HG03064 (cell line): ENCODE results near the gene SPARC.
"Not testable (repeated sequence)": the region's sequence is repeated elsewhere in the genome, so short reads cannot be mapped to it uniquely, and the experiment has no call there.

ENCODE experiments used
- ATAC-seq: cut with Tn5 transposase; IDR thresholded peaks from one replicate; pipeline ENCODE4 v1.9.1; 2021; ENCODE audit warnings: low read depth; ENCODE audit not compliant: unreplicated experiment

SPARC gene

DNA sequence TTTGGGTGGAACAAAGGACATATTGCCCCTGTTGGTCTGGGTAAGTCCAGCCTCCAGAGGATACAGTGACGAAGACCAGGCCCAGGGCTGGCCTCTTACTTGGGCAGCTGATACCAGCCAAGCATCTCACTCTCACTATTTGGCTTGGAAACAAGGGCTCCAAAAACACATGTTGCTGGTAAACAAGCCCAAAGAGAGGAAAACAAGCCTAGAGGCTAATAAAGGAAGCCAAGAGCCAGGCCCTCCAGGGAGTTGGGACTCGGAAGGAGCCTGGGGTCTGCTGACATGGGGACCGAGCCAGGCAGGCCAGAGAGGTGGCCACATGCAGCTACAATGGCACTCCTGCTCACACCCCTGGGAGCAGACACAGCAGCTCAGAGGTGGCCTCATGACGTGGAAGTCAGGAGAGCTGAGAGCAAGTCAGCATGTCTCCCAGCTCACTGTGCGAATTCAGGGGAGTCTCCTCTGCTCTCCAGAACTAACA lies 5.7 kb downstream of the SPARC start:
- no peak for ATAC-seq

DNA sequence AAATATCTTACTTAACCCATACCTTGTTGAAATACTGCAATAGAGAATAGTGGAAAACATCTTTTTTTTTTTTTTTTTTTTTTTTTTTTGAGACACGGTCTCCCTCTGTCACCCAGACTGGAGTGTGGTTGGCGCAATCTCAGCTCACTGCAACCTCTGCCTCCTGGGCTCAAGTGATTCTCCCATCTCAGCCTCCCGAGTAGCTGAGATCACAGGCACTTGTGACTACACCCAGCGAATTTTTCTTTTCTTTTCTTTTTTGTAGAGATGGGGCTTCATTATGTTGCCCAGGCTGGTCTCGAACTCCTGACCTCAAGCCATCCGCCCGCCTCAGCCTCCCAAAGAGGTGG lies 6.6 kb downstream of the SPARC start:
- not testable (repeated sequence) for ATAC-seq

DNA sequence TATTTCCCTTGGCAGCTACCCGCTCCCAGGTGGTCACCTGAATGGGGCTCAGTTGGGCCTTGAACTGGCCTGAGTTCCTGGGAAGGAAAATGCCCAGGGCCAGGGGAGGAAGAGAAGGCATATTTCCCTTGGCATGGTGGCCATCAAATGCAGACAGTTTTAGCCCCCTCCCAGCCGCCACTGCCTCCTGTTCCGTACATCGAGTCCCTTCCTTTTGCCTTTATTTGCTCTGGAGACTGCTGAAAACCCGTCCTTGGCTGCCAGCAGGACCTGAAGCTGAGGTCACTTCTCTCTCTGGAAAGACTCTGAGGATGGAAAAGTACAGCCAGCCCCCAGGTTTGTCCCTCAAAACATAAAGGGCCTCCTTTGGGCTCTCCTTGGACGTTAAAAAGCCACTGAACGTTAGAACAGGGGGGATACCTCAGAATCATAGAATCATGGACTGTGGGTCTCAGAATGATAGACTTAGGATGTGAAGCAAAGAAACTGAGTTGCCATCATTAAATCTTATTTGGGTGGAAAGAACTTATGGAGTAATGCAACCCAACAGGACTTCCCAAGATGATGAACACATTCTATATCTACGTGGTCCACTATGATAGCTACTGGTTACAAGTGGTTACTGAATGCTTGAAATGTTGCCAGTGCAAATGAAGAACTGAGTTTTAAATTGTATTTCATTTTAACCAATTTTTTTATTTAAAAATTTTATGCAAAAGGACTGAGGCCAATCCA lies 7.1 kb downstream of the SPARC start:
- ATAC-seq, result no peak

DNA sequence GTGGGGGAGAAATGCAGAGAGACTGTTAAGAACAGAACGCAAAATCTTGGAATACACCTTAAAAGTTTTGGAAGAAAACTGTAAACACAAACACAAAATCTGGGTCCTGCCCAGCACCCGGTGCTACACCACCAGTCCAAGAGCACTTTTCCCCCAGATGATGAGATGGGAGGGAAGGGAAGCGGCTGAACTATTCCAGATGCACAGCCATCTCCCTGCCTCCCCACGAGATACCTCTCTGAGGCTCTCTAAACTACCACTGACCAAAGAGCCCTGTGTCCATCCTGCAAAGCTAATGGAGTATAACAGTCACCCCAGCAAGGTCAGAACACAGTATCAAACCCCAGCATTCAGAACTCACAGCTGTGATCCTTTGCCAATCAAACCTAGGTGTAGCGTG lies 8.0 kb downstream of the SPARC start:
- ATAC-seq, result no peak

DNA sequence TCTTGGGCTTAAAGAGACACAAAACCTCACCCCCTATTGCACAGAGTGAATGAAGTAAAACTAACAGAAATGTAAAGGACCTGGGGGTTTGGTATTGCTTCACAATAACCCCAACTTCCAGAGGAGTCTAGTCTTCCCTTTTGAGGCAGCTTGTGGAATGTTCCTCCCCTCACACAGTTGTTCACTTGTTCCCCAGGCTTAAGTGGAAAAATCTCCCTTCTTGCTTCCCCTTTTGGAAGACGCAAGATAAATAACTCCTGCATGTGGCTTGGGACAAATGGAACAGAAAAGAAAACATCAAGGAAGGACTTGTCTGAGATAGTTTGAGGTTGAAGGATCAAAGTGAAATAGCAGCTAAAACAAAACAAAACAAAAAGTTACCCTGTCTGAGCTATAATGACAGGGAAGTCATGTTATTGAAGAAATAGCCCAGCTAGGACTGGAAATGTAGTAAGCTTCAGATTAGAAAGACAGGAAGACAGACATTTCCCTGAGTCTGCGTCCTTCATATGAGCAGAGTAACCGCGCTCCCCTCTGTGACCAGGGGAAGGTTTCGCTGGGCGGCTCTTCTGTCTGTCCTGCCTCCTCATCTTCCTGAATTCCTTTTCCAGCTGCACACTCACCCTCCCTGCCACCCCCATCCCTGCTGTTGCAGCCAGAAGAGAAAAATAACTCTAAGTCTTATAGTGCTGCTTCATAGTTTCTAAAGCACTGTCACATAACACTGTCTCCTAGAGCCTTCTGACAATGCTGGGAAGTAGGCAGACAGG lies 8.8 kb downstream of the SPARC start:
- no peak for ATAC-seq

DNA sequence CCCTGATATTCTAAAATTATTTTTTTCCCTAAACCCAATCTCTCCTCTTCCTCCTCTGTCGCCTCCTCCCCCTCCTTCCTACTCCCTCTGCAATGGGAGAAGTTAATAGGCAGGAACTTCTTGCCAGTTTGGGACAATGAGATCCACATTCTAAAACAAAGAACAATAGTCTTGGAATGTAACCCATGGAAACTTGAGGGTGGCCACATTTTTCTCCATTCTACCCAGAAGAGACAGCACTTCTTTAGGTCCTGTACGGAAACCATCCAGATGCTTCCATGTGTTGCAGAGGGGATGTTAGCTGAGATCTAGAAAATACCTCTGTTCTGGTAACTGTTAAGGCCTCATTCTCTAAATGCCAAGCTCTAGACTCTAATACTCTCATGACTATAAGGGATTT lies 10.0 kb downstream of the SPARC start:
- ATAC-seq, result no peak

DNA sequence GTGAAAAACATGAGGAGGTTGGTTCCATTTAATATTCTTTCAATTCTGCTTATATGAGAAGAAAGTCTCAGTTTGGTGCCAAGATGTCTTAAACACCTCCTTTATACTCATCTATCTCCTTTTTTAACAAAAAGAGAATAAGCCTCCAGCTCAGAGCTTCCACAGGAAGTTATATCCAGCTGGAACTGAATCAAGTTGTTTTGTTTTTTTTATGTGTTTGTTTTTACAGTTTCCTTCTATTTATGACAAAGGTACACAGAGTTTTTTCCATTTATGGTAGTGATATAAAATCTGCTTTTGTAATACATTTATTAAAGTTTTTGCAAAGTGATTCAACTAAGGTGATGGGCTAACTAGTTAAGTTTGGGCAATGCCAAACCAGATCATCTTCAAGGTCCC lies 10.4 kb downstream of the SPARC start:
- ATAC-seq, result no peak

DNA sequence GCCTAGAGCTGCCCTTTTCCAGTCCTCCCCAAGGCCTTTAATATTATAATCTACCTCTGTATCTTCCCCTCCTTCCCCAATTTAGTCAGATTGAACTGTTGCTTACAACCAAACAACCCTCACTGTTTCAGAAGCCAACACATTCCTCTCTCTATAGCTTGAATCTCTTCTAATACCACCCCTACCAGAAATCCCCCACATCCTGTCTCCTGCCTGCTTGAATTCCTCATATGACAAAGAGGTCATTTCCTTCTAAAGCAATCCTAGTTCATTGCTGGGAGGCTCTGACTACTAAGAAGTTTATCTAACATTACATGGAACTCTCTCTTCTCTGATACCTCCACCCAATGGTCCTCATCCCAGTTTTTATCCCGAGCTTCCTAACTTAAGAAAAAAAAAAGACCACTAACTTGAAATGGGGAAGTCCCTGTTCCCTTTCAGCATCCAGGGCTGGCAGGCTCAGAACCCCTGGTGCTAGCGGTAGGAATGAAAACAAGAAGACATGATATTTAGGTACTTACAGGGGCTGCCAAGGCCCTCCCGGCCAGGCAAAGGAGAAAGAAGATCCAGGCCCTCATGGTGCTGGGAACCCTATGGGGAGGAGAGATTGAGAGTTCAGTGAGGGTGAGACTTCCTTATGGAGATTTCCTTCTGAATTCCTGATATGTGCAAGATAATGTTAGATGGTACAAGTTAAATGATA lies 11.0 kb downstream of the SPARC start:
- ATAC-seq, result no peak

DNA sequence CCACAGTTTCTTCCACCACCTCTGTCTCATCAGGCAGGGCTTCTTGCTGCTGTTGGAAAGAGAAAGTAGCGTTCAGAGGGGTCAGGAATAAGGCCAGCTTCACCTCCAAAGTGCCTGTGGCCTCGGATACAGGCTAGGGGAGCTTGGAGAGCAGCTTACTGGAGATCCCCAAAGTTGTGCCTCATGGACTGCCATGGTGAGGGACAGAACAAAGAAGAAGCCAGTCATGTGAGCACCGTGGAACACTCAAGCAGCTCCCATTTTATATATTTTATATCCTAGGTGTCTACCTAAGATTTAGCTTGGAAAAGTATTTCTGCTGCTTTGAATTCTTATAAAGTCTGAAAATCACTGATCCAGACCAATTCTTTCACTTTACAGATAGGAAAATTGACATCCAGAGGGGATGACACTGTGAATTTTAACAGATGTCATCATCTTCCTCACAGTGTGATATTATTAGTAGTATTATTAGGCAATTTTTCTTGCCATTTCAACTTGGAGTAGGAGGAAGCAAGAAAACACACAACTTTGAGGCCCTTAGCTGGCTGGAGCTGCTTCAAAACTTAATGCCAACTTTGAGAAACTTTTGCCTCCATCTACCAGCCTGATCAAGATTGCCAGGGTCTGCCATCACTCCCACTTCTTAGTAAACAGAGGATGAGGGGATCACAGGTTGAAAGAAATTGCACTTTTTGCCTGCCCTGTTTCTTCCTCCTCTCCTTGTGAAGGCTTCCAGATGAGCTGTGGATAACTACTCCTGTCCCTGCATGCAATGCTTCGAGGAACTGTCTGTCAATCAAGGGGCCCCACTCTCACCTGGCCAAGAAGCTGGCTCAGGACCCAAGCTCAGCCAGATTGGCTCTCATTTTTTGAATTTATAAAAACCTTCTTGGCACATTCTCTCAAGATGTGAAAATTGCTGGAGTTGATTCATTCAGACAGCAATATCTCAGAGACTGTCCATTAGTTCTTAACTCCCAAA lies 11.8 kb downstream of the SPARC start:
- ATAC-seq, result no peak

DNA sequence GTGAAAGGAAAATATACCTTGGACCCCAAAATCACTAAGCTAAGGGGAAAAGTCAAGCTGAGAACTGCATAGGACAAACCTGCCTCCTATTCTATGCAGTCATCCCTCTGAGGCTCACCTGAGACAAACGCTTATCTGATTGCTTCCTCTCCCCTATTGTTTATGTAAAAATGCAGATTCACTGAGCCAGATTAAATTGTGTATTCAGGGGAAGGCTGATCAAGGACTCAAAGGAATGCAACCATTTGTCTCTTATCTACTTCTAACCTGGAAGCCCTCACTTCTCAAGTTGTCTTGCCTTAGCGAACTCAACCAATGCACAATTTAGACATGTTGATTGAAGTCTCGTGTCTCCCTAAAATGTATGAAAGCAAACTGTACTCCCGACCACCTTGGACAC lies 13.3 kb downstream of the SPARC start:
- no peak for ATAC-seq

DNA sequence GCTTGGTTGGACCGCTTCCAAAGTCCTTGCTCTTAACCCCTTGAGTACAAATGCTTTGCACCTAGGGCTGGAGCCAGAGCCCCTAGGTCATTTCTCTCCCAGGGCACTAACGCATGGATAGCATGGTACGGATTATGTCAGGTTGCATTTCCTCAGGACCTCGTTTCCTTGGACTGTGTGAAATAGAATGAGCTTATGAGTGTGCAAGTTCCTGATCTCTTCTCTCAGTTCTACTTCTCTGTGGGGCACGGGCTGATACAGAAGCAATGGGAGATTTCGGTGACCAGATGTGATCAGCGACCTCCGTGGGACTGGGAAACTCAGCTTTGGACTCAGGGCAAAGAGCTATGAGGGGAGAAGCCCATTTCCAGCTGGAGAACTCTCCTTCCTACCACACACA lies 14.2 kb downstream of the SPARC start:
- ATAC-seq, result no peak

DNA sequence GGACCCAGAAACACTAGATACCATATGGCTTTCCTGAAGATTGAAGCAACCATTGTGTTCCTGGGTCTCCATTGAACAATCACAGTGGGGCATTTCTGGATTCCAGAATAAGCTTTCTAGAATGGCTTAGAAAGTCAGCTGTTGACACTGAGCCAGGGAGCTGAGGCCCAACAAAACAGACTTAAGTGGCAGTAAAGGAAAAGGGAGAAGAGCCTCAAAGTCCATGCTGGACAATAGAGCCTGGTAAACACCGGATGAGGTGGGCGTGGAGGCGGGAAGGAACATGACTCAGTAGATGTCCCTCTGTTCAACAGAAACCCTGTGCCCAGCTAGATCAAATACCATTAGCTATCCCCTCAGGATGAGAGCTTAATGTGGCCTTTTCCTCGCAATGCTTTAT lies 14.8 kb downstream of the SPARC start:
- ATAC-seq, result no peak

DNA sequence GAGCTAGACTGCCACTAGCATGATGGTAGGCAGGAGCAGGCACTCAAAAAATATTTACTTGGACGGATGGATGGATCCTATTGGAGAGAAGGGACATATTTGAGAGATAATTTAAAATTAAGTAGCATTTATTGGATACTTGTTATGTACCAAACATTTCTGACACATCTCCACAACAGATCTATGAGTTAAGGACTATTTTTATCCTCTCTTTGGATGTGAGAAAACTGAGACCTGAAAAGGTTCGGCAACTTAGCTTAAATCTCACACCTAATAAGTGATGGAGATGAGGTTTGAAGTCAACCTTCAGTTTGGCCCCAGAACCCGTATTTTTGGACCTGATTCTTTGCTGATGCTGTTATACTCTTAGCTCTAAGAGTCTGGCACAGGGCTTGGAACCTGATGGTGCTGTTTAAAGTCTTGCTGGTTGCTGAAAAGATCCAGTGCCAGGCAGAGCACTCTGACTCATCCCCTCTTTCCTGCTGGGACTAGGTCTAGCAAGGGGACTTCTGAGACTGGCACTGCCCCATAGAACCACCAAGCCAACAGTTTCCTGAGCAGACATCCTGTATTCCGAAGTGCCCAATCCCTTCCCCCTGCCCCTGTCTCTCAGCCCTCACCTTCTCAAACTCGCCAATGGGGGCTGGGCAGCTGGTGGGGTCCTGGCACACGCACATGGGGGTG lies 15.6 kb downstream of the SPARC start:
- ATAC-seq, result no peak

DNA sequence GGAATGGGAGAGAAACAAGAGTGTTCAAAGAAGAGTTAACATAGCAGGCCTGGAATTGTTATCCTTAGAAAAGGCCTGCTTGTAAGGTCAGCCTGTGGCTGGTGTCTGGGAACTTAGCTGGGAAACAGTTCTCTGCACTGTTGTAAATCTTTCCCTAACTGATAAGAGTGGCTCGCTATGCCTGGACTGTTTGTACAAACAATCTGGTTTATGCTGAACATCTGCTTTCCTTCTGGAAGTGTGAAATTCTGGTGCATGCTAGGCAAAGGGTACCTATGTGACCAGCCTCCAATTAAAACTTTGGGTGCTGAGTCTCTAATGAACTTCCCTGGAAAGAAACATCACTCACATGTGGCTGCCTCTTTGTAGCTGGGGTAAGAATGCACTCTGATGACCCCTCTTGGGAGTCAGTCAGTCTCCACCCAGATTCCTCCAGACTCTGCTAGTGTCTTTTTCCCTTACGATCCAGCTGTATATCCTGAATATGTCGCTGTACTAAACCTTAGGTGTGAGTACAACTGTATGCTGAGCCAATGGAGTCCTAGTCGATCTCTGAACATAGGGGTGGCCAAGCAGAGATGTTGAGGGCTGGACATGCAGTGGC lies 16.5 kb downstream of the SPARC start:
- ATAC-seq, result no peak

DNA sequence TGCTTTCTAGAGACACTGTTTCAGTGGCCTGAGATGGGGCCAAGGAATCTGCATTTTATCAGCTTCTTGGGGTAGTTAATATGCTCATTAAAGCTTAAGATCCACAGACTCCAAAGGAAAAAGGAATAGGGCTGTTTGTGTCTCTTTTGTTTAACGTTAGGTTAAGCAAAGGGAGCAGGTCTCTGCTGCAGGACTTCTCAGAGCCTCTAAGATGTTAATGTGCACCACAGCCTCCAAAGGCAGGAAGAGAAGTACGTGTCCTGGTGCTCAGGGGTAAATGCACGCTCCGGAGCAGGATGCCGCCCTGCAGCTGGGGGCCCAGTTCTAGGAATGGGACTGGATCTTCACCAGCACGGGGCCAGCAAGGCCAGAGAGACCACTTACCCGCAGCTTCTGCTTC lies 19.6 kb downstream of the SPARC start:
- no peak for ATAC-seq

DNA sequence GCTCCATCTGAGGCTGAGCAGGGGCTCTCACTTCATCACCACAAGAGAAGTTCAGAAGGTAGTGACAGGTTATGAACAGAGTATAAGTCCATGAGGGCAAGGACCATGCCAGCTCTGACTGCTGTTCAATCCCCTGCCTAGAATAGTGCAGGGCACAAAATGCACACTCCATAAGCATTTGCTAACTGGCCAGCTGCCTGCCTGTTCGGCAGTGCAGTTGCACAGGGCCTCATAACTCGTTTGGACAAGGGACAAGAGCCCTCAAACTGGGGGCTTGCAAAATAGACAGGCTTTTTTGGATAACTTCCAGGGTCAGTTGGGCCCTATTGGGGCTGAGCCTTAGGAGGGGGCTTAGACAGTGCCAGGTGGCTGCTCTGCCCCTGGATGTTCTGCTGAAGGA lies 21.1 kb downstream of the SPARC start:
- no peak for ATAC-seq

DNA sequence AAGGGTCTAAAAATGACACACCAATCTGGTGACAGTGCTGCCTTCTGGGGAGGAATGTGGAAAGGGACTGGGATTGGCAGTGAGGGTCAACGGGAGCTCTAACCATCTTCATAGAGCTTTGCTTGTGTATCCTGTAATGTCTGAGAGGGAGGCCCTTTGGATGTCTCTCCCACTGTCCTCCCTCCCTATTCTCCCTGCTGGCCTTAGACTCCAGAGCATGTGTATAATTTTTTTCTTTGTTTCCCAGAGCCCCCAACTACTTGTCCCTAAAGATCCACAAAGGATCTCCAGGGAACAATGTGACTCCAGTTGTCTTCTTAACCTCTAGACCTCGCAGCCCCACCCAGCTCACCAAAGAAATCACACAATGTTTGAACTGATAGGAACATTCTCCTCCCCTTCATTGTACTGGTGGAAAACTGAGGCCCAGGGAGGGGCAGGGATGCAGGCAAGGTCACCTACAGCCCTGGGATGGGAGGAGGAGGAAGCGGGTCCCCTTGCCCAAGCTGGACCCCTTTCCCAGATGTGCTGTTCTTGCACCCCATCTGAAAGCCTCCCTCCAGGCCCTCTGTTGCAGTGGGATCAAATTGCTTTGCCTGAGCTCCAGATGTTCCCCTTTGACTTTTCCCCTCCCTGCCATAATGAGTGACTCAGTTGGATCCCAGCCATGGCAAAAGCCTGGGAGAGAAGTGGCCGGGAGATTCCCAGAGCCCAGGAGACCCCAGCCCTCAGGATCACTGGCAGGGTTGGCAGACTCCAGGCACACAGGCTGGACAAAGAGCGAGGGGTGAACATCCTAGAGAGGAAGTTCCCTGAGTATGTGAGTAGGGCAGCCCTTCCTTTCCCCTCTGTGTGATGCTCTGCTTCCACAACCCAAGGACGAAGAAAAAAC lies 21.8 kb downstream of the SPARC start:
- ATAC-seq, result no peak

DNA sequence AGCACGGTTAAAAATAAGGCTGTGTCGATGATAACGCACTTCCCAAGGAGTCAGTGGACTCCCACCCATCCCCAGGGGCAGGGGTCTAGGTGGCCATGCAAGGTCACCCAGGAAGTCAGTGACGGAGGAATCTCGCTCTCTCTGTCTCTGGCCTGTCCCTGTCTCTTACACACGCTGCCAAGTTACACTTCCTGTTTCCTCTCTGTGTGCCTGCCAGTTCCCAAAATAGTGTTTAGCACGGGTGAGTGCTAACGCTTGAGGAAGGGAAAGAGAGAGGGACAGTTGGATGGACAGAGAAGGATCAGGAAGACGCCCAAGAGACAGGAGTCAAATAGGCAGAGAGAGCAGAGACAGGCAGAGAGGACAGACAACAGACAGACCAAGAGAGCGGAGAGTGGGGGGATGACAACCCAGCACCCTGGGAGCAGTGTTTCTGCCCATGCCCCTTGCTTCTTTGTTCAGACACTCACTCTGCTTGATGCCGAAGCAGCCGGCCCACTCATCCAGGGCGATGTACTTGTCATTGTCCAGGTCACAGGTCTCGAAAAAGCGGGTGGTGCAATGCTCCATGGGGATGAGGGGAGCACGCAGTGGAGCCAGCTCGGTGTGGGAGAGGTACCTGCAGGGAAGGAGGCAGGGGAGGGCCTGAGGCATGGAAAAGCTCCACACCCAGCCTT lies 23.0 kb downstream of the SPARC start:
- no peak for ATAC-seq
